HEK293 (cell line): ENCODE measurements around the gene ETNK1.
A peak's percentile ranks its signal among the peaks of the same experiment; 100 is the strongest.

Source experiments
- CTCF ChIA-PET: fragments of 350-600 bp; formaldehyde crosslinking; extraction: SDS; loops from one replicate; lab custom pipeline; 2021; ENCODE audit warnings: antibody characterized with exemption; lab: Yijun Ruan, JAX
- POLR2A ChIA-PET: fragments of 300-600 bp; formaldehyde crosslinking; extraction: SDS; loops from one replicate; lab custom pipeline; 2020; ENCODE audit warnings: antibody characterized with exemption, inconsistent platforms; lab: Yijun Ruan, JAX
- H3K27ac ChIP-seq: fragments of 200-500 bp; sonication (Bioruptor generic); 2 replicates; pipeline ENCODE4 v1.5.1; 2014; ENCODE audit warnings: low read depth, low read length, control low read depth, inconsistent platforms; ENCODE audit errors: extremely low read depth
- H3K36me3 ChIP-seq, 2 experiments: fragments of 200-500 bp in 1 of 2; sonication (Bioruptor generic) in 1 of 2; 1 replicate in 1 of 2; 2 replicates in 1 of 2; pipeline ENCODE4 v1.5.1; 2014 to 2017; ENCODE audit warnings: inconsistent platforms in 2 of 2, low read length in 2 of 2; ENCODE audit not compliant: control insufficient read depth in 2 of 2, insufficient read depth in 1 of 2
- H3K4me1 ChIP-seq: fragments of 200-500 bp; sonication (Bioruptor generic); 2 replicates; pipeline ENCODE4 v1.5.1; 2014; ENCODE audit warnings: mild to moderate bottlenecking, low read length, inconsistent platforms; ENCODE audit not compliant: control insufficient read depth, insufficient read depth
- H3K4me3 ChIP-seq: 2 replicates; pipeline ENCODE4 v1.5.1; 2011; ENCODE audit warnings: low read depth, mild to moderate bottlenecking, control low read depth, low read length, moderate library complexity
- H3K9me3 ChIP-seq: fragments of 200-500 bp; sonication (Bioruptor generic); 2 replicates; pipeline ENCODE4 v1.5.1; 2014; ENCODE audit warnings: low read depth, low read length, inconsistent platforms; ENCODE audit not compliant: control insufficient read depth, insufficient read depth
- PRDM1 ChIP-seq: fragments of 450-650 bp; formaldehyde crosslinking; IDR thresholded peaks from 2 replicates; pipeline ENCODE4; 2016; ENCODE audit warnings: missing biosample characterization, missing genetic modification characterization
- SP2 ChIP-seq: fragments of 450-650 bp; formaldehyde crosslinking; IDR thresholded peaks from 2 replicates; pipeline ENCODE4 v1.5.1; 2016; ENCODE audit warnings: missing biosample characterization, missing genetic modification characterization
- SP3 ChIP-seq: fragments of 450-650 bp; formaldehyde crosslinking; IDR thresholded peaks from 2 replicates; pipeline ENCODE4 v1.5.1; 2016; ENCODE audit warnings: missing biosample characterization, missing genetic modification characterization
- ZFP3 ChIP-seq: fragments of 450-650 bp; formaldehyde crosslinking; IDR thresholded peaks from 2 replicates; pipeline ENCODE4 v1.5.1; 2016; ENCODE audit warnings: low read depth, missing biosample characterization, missing genetic modification characterization
- ZFP37 ChIP-seq: fragments of 450-650 bp; formaldehyde crosslinking; IDR thresholded peaks from 2 replicates; pipeline ENCODE4 v1.5.1; 2016; ENCODE audit warnings: missing biosample characterization, missing genetic modification characterization
- ZNF132 ChIP-seq: fragments of 450-650 bp; formaldehyde crosslinking; IDR thresholded peaks from 2 replicates; pipeline ENCODE4 v1.5.1; 2017; ENCODE audit warnings: missing biosample characterization, missing genetic modification characterization, borderline replicate concordance
- ZNF214 ChIP-seq: fragments of 450-650 bp; formaldehyde crosslinking; IDR thresholded peaks from 2 replicates; pipeline ENCODE4 v1.5.1; 2017; ENCODE audit warnings: missing biosample characterization, mild to moderate bottlenecking, missing genetic modification characterization, borderline replicate concordance
- ZNF221 ChIP-seq: fragments of 450-650 bp; formaldehyde crosslinking; IDR thresholded peaks from 2 replicates; pipeline ENCODE4 v1.5.1; 2017; ENCODE audit warnings: missing biosample characterization, missing genetic modification characterization, borderline replicate concordance
- ZNF37A ChIP-seq: fragments of 450-650 bp; IDR thresholded peaks from 2 replicates; pipeline ENCODE4 v1.5.1; 2018; ENCODE audit warnings: missing biosample characterization, missing genetic modification characterization
- ZNF426 ChIP-seq: fragments of 450-650 bp; formaldehyde crosslinking; IDR thresholded peaks from 2 replicates; pipeline ENCODE4 v1.5.1; 2017; ENCODE audit warnings: missing biosample characterization, missing genetic modification characterization, mild to moderate bottlenecking, inconsistent platforms, moderate library complexity
- ZNF433 ChIP-seq: fragments of 450-650 bp; formaldehyde crosslinking; IDR thresholded peaks from 2 replicates; pipeline ENCODE4 v1.5.1; 2016; ENCODE audit warnings: missing biosample characterization, missing genetic modification characterization, low read depth
- ZNF660 ChIP-seq: fragments of 450-650 bp; IDR thresholded peaks from 2 replicates; pipeline ENCODE4 v1.5.1; 2018; ENCODE audit warnings: missing biosample characterization, mild to moderate bottlenecking, missing genetic modification characterization
- ZNF677 ChIP-seq: fragments of 450-650 bp; IDR thresholded peaks from 2 replicates; pipeline ENCODE4 v1.5.0; 2018; ENCODE audit warnings: missing biosample characterization, mild to moderate bottlenecking, missing genetic modification characterization, moderate library complexity
- ZNF701 ChIP-seq: fragments of 450-650 bp; formaldehyde crosslinking; IDR thresholded peaks from 2 replicates; pipeline ENCODE4 v1.5.1; 2016; ENCODE audit warnings: missing biosample characterization, missing genetic modification characterization
- ZNF747 ChIP-seq: fragments of 450-650 bp; formaldehyde crosslinking; IDR thresholded peaks from 2 replicates; pipeline ENCODE4 v1.5.1; 2016; ENCODE audit warnings: missing biosample characterization, missing genetic modification characterization
- ZNF76 ChIP-seq: fragments of 450-650 bp; formaldehyde crosslinking; IDR thresholded peaks from 2 replicates; pipeline ENCODE4; 2016; ENCODE audit warnings: low read depth, missing biosample characterization, missing genetic modification characterization, borderline replicate concordance
- ZNF785 ChIP-seq: fragments of 450-650 bp; formaldehyde crosslinking; IDR thresholded peaks from 2 replicates; pipeline ENCODE4 v1.5.1; 2016; ENCODE audit warnings: missing biosample characterization, missing genetic modification characterization
- ZNF843 ChIP-seq: fragments of 450-650 bp; formaldehyde crosslinking; IDR thresholded peaks from 2 replicates; pipeline ENCODE4 v1.5.1; 2016; ENCODE audit warnings: missing biosample characterization, missing genetic modification characterization
- ZXDB ChIP-seq: fragments of 450-650 bp; formaldehyde crosslinking; IDR thresholded peaks from 2 replicates; pipeline ENCODE4 v1.5.1; 2016; ENCODE audit warnings: missing biosample characterization, missing genetic modification characterization
- TF ChIP-seq, protein P1 (sequence below): IDR thresholded peaks from 2 replicates; pipeline ENCODE4 v1.6.1; 2011; ENCODE audit warnings: mild to moderate bottlenecking, low read depth, low read length, borderline replicate concordance
- TF ChIP-seq, protein P2 (sequence below): fragments of 450-650 bp; formaldehyde crosslinking; IDR thresholded peaks from 2 replicates; pipeline ENCODE4 v1.5.1; 2017; ENCODE audit warnings: missing biosample characterization, missing genetic modification characterization
- TF ChIP-seq, protein P3 (sequence below): fragments of 450-650 bp; formaldehyde crosslinking; IDR thresholded peaks from 2 replicates; pipeline ENCODE4 v1.5.1; 2017; ENCODE audit warnings: missing biosample characterization, missing genetic modification characterization
- TF ChIP-seq, protein P4 (sequence below): fragments of 450-650 bp; formaldehyde crosslinking; IDR thresholded peaks from 2 replicates; pipeline ENCODE4 v1.5.1; 2016; ENCODE audit warnings: missing biosample characterization, missing genetic modification characterization
- TF ChIP-seq, protein P5 (sequence below): fragments of 450-650 bp; formaldehyde crosslinking; IDR thresholded peaks from 2 replicates; pipeline ENCODE4 v1.5.1; 2016; ENCODE audit warnings: missing biosample characterization, missing genetic modification characterization
- TF ChIP-seq, protein P6 (sequence below): fragments of 450-650 bp; formaldehyde crosslinking; IDR thresholded peaks from 2 replicates; pipeline ENCODE4 v1.5.1; 2016; ENCODE audit warnings: missing biosample characterization, missing genetic modification characterization, low read depth

Gene ETNK1

DNA sequence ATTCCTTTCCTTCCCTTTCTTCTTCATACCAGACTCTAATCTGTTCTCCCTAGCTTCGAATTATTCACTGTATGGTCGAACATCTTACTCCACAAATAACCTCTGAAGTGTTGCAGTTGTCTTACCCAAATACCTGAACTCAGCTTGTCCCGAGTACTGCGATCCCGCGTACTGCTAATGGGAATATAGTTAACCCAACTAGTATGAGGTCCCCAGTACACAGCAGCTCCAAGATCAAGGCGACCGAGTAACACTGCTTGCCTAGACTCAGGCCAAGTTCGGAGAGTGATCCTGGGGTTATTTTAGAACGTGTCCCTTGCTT, 462 bp upstream of the ETNK1 start (continued):
- TF ChIP-seq, protein P1, sequence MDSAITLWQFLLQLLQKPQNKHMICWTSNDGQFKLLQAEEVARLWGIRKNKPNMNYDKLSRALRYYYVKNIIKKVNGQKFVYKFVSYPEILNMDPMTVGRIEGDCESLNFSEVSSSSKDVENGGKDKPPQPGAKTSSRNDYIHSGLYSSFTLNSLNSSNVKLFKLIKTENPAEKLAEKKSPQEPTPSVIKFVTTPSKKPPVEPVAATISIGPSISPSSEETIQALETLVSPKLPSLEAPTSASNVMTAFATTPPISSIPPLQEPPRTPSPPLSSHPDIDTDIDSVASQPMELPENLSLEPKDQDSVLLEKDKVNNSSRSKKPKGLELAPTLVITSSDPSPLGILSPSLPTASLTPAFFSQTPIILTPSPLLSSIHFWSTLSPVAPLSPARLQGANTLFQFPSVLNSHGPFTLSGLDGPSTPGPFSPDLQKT = no peak
- TF ChIP-seq, all 188 proteins: peak for 0

DNA sequence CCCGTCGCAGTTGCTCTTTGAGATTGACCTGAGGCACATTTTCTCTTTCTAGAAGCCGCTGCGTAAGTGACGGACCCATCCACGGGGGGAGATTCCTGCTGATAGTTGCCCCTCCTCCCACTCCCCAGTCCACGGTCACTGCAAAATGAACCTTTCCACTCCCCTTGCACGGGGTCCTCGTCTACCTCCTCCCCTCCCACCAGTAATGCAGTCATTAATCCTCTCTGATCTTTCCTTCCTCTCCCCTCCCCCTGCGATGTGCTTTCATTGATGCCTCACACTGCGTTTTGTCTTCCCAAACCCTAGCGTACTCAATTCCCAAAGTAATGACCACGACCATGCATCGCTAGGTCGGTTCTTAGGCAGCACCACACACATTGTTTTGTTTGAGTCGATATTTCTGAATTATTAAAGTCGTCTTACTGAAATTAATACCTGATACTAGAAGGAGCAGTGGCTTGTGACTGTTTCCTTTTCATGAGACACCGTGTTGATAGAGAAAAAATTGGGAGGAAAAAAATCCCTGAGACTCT, 857 bp downstream of the ETNK1 start:
- ChIA-PET POLR2A (no interaction called here), CTCF (no interaction called here)
- TF ChIP-seq, protein P2, sequence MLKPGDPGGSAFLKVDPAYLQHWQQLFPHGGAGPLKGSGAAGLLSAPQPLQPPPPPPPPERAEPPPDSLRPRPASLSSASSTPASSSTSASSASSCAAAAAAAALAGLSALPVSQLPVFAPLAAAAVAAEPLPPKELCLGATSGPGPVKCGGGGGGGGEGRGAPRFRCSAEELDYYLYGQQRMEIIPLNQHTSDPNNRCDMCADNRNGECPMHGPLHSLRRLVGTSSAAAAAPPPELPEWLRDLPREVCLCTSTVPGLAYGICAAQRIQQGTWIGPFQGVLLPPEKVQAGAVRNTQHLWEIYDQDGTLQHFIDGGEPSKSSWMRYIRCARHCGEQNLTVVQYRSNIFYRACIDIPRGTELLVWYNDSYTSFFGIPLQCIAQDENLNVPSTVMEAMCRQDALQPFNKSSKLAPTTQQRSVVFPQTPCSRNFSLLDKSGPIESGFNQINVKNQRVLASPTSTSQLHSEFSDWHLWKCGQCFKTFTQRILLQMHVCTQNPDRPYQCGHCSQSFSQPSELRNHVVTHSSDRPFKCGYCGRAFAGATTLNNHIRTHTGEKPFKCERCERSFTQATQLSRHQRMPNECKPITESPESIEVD = no peak
- TF ChIP-seq ZNF677 (tag by site-specific recombination) = no peak
- no peak for TF ChIP-seq ZFP37 (tag by site-specific recombination)
- TF ChIP-seq ZFP3 (tag by site-specific recombination) = no peak
- no peak for TF ChIP-seq ZNF433 (tag by site-specific recombination)
- no peak for TF ChIP-seq ZNF37A (tag by site-specific recombination)
- peak; percentile 19; the same call in 1 of the 2 replicates for TF ChIP-seq SP3
- no peak for TF ChIP-seq ZNF214 (tag by site-specific recombination)
- no peak for TF ChIP-seq ZNF701 (tag by site-specific recombination)
- peak; percentile 16; the same call in 1 of the 2 replicates for TF ChIP-seq ZNF843
- TF ChIP-seq ZNF785 = no peak
- peak; percentile 57; the same call in 1 of the 2 replicates for TF ChIP-seq ZNF76 (tag by site-specific recombination)
- TF ChIP-seq ZNF660 (tag by site-specific recombination) = no peak
- no peak; the same call in 1 of the 2 replicates for TF ChIP-seq SP2
- TF ChIP-seq, protein P3, sequence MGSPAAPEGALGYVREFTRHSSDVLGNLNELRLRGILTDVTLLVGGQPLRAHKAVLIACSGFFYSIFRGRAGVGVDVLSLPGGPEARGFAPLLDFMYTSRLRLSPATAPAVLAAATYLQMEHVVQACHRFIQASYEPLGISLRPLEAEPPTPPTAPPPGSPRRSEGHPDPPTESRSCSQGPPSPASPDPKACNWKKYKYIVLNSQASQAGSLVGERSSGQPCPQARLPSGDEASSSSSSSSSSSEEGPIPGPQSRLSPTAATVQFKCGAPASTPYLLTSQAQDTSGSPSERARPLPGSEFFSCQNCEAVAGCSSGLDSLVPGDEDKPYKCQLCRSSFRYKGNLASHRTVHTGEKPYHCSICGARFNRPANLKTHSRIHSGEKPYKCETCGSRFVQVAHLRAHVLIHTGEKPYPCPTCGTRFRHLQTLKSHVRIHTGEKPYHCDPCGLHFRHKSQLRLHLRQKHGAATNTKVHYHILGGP = no peak
- TF ChIP-seq, protein P4, sequence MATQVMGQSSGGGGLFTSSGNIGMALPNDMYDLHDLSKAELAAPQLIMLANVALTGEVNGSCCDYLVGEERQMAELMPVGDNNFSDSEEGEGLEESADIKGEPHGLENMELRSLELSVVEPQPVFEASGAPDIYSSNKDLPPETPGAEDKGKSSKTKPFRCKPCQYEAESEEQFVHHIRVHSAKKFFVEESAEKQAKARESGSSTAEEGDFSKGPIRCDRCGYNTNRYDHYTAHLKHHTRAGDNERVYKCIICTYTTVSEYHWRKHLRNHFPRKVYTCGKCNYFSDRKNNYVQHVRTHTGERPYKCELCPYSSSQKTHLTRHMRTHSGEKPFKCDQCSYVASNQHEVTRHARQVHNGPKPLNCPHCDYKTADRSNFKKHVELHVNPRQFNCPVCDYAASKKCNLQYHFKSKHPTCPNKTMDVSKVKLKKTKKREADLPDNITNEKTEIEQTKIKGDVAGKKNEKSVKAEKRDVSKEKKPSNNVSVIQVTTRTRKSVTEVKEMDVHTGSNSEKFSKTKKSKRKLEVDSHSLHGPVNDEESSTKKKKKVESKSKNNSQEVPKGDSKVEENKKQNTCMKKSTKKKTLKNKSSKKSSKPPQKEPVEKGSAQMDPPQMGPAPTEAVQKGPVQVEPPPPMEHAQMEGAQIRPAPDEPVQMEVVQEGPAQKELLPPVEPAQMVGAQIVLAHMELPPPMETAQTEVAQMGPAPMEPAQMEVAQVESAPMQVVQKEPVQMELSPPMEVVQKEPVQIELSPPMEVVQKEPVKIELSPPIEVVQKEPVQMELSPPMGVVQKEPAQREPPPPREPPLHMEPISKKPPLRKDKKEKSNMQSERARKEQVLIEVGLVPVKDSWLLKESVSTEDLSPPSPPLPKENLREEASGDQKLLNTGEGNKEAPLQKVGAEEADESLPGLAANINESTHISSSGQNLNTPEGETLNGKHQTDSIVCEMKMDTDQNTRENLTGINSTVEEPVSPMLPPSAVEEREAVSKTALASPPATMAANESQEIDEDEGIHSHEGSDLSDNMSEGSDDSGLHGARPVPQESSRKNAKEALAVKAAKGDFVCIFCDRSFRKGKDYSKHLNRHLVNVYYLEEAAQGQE (tag by site-specific recombination) = no peak
- TF ChIP-seq ZNF221 (tag by site-specific recombination) = no peak
- peak; percentile 96 for TF ChIP-seq PRDM1 (tag by site-specific recombination)
- TF ChIP-seq ZXDB (tag by site-specific recombination) = peak; percentile 5
- TF ChIP-seq, protein P5, sequence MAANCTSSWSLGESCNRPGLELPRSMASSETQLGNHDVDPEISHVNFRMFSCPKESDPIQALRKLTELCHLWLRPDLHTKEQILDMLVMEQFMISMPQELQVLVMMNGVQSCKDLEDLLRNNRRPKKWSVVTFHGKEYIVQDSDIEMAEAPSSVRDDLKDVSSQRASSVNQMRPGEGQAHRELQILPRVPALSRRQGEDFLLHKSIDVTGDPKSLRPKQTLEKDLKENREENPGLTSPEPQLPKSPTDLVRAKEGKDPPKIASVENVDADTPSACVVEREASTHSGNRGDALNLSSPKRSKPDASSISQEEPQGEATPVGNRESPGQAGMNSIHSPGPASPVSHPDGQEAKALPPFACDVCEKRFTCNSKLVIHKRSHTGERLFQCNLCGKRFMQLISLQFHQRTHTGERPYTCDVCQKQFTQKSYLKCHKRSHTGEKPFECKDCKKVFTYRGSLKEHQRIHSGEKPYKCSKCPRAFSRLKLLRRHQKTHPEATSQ (tag by site-specific recombination) = no peak
- TF ChIP-seq, protein P6, sequence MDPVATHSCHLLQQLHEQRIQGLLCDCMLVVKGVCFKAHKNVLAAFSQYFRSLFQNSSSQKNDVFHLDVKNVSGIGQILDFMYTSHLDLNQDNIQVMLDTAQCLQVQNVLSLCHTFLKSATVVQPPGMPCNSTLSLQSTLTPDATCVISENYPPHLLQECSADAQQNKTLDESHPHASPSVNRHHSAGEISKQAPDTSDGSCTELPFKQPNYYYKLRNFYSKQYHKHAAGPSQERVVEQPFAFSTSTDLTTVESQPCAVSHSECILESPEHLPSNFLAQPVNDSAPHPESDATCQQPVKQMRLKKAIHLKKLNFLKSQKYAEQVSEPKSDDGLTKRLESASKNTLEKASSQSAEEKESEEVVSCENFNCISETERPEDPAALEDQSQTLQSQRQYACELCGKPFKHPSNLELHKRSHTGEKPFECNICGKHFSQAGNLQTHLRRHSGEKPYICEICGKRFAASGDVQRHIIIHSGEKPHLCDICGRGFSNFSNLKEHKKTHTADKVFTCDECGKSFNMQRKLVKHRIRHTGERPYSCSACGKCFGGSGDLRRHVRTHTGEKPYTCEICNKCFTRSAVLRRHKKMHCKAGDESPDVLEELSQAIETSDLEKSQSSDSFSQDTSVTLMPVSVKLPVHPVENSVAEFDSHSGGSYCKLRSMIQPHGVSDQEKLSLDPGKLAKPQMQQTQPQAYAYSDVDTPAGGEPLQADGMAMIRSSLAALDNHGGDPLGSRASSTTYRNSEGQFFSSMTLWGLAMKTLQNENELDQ (tag by site-specific recombination) = no peak
- no peak for TF ChIP-seq ZNF132
- TF ChIP-seq ZNF426 (tag by site-specific recombination) = no peak
- TF ChIP-seq ZNF747 (tag by site-specific recombination) = no peak

More for the DNA sequence above, 857 bp downstream of the ETNK1 start:
- H3K9me3 ChIP-seq = no peaks in the 10 kb centered on the region
- H3K4me3 ChIP-seq = peak overlapping the region; percentile 81
- peaks cover 4% of the 10 kb centered on the region for H3K4me1 ChIP-seq
- peaks cover 0 to 4% of the 10 kb centered on the region in 2 experiments; a peak in 2 of 3 replicates for H3K36me3 ChIP-seq
- peak overlapping the region; percentile 96 for H3K27ac ChIP-seq
